HepG2 (cell line): Measurements from ENCODE around the gene ZNF225. TPM values are rescaled to one million over a fixed set of nuclear protein-coding genes. Genes with fewer than 3 reads are reported as not detected.

Experiments used
- ATAC-seq: fragments of 200-7000 bp; cut with Tn5 transposase; 3 replicates; pipeline ENCODE4 v1.9.1; 2020; ENCODE audit warnings: mild to moderate bottlenecking, moderate library complexity
- BruUV-seq: library from RNA; stranded (reverse); fragments of 400-500 nt; replicated peaks from 2 replicates; lab custom pipeline; 2021; lab: Mats Ljungman, UMichigan
- CTCF ChIA-PET: fragments of 300-600 bp; formaldehyde crosslinking; extraction: SDS; loops from one replicate; lab custom pipeline; 2021; ENCODE audit warnings: low total read pairs, inconsistent platforms, low intra/inter-chr PET ratio; lab: Yijun Ruan, JAX
- POLR2A ChIA-PET: fragments of 350-600 bp; sonication (Branson Sonifier 250); formaldehyde crosslinking; loops from one replicate; lab custom pipeline; 2020; ENCODE audit warnings: antibody characterized with exemption, inconsistent platforms; lab: Yijun Ruan, JAX
- DNase-seq: peaks from one replicate; pipeline ENCODE4 v3.0.0-alpha.2; 2015; ENCODE audit warnings: low spot score
- FAIRE-seq: peaks from 3 replicates; lab custom pipeline; 2011; peaks lifted over from hg19 to GRCh38; lab: Jason Lieb, UNC
- H2AFZ ChIP-seq: one replicate; pipeline ENCODE4 v1.6.1; 2011; ENCODE audit warnings: low read length, inconsistent platforms
- H3K27ac ChIP-seq: fragments of 300-600 bp; 3 replicates; pipeline ENCODE4 v1.8.0; 2011; ENCODE audit warnings: mixed run types, mild to moderate bottlenecking, mixed read lengths, low read length, inconsistent platforms; ENCODE audit not compliant: insufficient read depth; ENCODE audit errors: extremely low read length
- H3K27me3 ChIP-seq, 2 experiments: fragments of 200-600 bp in 1 of 2; 2 replicates in 1 of 2; 3 replicates in 1 of 2; pipeline versions ENCODE4 v1.6.0 to v1.8.0; 2011; ENCODE audit warnings: low read length in 2 of 2, mild to moderate bottlenecking in 2 of 2, moderate library complexity in 2 of 2, inconsistent platforms in 1 of 2; ENCODE audit not compliant: insufficient read depth in 2 of 2, control insufficient read depth in 1 of 2
- H3K36me3 ChIP-seq, 2 experiments: fragments of 200-600 bp in 1 of 2; replicated peaks in 1 of 2; 2 replicates in 1 of 2; 3 replicates in 1 of 2; pipeline versions ENCODE4 v1.5.1 to v1.8.0; 2011; ENCODE audit warnings: low read length in 2 of 2, inconsistent platforms in 1 of 2; ENCODE audit not compliant: insufficient read depth in 2 of 2, control insufficient read depth in 1 of 2
- H3K4me1 ChIP-seq: 2 replicates; pipeline ENCODE4 v1.5.1; 2012; ENCODE audit warnings: low read length, inconsistent platforms; ENCODE audit not compliant: insufficient read depth
- H3K4me2 ChIP-seq: 2 replicates; pipeline ENCODE4 v1.6.0; 2011; ENCODE audit warnings: low read depth, low read length, inconsistent platforms
- H3K4me3 ChIP-seq, 3 experiments: fragments of 200-600 bp in 1 of 3; sonication (generic), shearing (Covaris generic) in 1 of 3; replicated peaks in 1 of 3; 2 replicates each; pipeline ENCODE4 v1.5.1; 2011 to 2016; ENCODE audit warnings: low read length in 3 of 3, inconsistent platforms in 2 of 3, low read depth in 2 of 3, mild to moderate bottlenecking in 2 of 3, control low read depth in 1 of 3, mixed read lengths in 1 of 3; ENCODE audit not compliant: insufficient read depth in 1 of 3
- H3K79me2 ChIP-seq: one replicate; pipeline ENCODE4 v1.6.1; 2011; ENCODE audit warnings: low read length, inconsistent platforms; ENCODE audit not compliant: insufficient read depth
- H3K9ac ChIP-seq: 2 replicates; pipeline ENCODE4 v1.6.0; 2011; ENCODE audit warnings: mild to moderate bottlenecking, low read depth, low read length, inconsistent platforms; ENCODE audit not compliant: insufficient read depth
- H3K9me3 ChIP-seq: 2 replicates; pipeline ENCODE4 v1.5.1; 2012; ENCODE audit warnings: mild to moderate bottlenecking, low read length
- H4K20me1 ChIP-seq: 2 replicates; pipeline ENCODE4 v1.6.0; 2011; ENCODE audit warnings: inconsistent platforms, mild to moderate bottlenecking, low read length, moderate library complexity; ENCODE audit not compliant: insufficient read depth
- DR1 ChIP-seq: sonication (generic); formaldehyde crosslinking; IDR thresholded peaks from 2 replicates; pipeline ENCODE4 v1.8.0; 2021; ENCODE audit warnings: mild to moderate bottlenecking, missing genetic modification reagents, inconsistent platforms
- GRHL1 ChIP-seq: sonication (generic); formaldehyde crosslinking; conservative IDR thresholded peaks from 2 replicates; pipeline ENCODE4 v1.8.0; 2022; ENCODE audit warnings: missing genetic modification reagents
- HNF4G ChIP-seq, 2 experiments: sonication (generic) in 1 of 2; formaldehyde crosslinking in 1 of 2; IDR thresholded peaks; 2 replicates each; pipeline versions ENCODE4 v1.4.0 to v1.6.1; 2011 to 2020; ENCODE audit warnings: borderline replicate concordance in 2 of 2, low read depth in 2 of 2, mild to moderate bottlenecking in 2 of 2, low read length in 1 of 2, missing genetic modification reagents in 1 of 2, moderate library complexity in 1 of 2
- MAZ ChIP-seq, 2 experiments: sonication (generic) in 1 of 2; formaldehyde crosslinking in 1 of 2; IDR thresholded peaks; 2 replicates each; pipeline versions ENCODE4 v1.5.0 to v1.6.1; 2012 to 2020; ENCODE audit warnings: low read depth in 2 of 2, mild to moderate bottlenecking in 2 of 2, borderline replicate concordance in 1 of 2, improper control_type of control experiment in 1 of 2, low read length in 1 of 2, missing genetic modification reagents in 1 of 2, moderate library complexity in 1 of 2
- PHB2 ChIP-seq: fragments of 450-650 bp; IDR thresholded peaks from 2 replicates; pipeline ENCODE4 v1.6.1; 2018; ENCODE audit not compliant: partially characterized antibody
- REL ChIP-seq: sonication (generic); formaldehyde crosslinking; conservative IDR thresholded peaks from 2 replicates; pipeline ENCODE4 v1.8.0; 2022; ENCODE audit warnings: mild to moderate bottlenecking, missing genetic modification reagents, moderate library complexity
- TEAD2 ChIP-seq: sonication (generic); formaldehyde crosslinking; IDR thresholded peaks from 2 replicates; pipeline ENCODE4 v1.9.0; 2021; ENCODE audit warnings: missing genetic modification reagents
- TP53 ChIP-seq: sonication (generic); formaldehyde crosslinking; conservative IDR thresholded peaks from 2 replicates; pipeline ENCODE4 v1.4.0; 2020; ENCODE audit warnings: missing genetic modification reagents
- XRCC5 ChIP-seq: fragments of 200-400 bp; formaldehyde crosslinking; optimal IDR thresholded peaks from 2 replicates; pipeline ENCODE3; 2017; ENCODE audit warnings: mild to moderate bottlenecking, low read length
- ZBTB46 ChIP-seq: sonication (generic); formaldehyde crosslinking; IDR thresholded peaks from 2 replicates; pipeline ENCODE4 v1.4.0; 2020; ENCODE audit warnings: mild to moderate bottlenecking, missing genetic modification reagents, borderline replicate concordance
- ZHX1 ChIP-seq: sonication (generic); formaldehyde crosslinking; IDR thresholded peaks from 2 replicates; pipeline ENCODE4 v1.8.1; 2022; ENCODE audit warnings: low read depth, mild to moderate bottlenecking, missing genetic modification reagents
- ZNF3 ChIP-seq: IDR thresholded peaks from 2 replicates; pipeline ENCODE4 v1.7.0; 2017; ENCODE audit warnings: inconsistent platforms
- ZNF383 ChIP-seq: sonication (generic); formaldehyde crosslinking; IDR thresholded peaks from 2 replicates; pipeline ENCODE4 v1.4.0; 2020; ENCODE audit warnings: missing genetic modification reagents, mild to moderate bottlenecking, borderline replicate concordance
- ZNF557 ChIP-seq: sonication (generic); formaldehyde crosslinking; IDR thresholded peaks from 2 replicates; pipeline ENCODE4 v1.4.0; 2020; ENCODE audit warnings: missing genetic modification reagents
- ZNF691 ChIP-seq: sonication (generic); formaldehyde crosslinking; IDR thresholded peaks from 2 replicates; pipeline ENCODE4 v1.4.0; 2020; ENCODE audit warnings: missing genetic modification reagents, low read depth, mild to moderate bottlenecking, borderline replicate concordance
- ZNF790 ChIP-seq: sonication (generic); formaldehyde crosslinking; IDR thresholded peaks from 2 replicates; pipeline ENCODE4 v1.8.0; 2022; ENCODE audit warnings: missing genetic modification reagents, mild to moderate bottlenecking, borderline replicate concordance
- WGBS: methylation state at CpG from one replicate; pipeline ENCODE4 v1.1.6; 2017; ENCODE audit warnings: low lambda C conversion rate; 5-methylcytosine and 5-hydroxymethylcytosine counted together
- in situ Hi-C: cut with HindIII; loops from 2 replicates; pipeline ENCODE4 v1.10.0; 2017; ENCODE audit warnings: low pct_unique_long_range_greater_than_20kb; ENCODE audit not compliant: extremely low pct_ligation_motif_present
- intact Hi-C: fragments of 100-400 bp; cut with micrococcal nuclease; formaldehyde crosslinking; loops from one replicate; pipeline ENCODE4 v1.10.0; 2022; ENCODE audit not compliant: unreplicated experiment
- polyA plus RNA-seq, 8 experiments: library from polyadenylated mRNA; depleted of rRNA in 3 of 8; stranded (reverse) in 7 of 8; unstranded in 1 of 8; fragments of >200 nt; fragmentation: Illumina TruSeq in 4 of 8; extraction: Trizol in 4 of 8; gene quantifications; 2 replicates each; pipeline versions ENCODE4 v1.2.1 to v1.2.3, GENCODE V29; 2011 to 2016; ENCODE audit warnings: low read depth in 4 of 8, missing spikeins in 1 of 8, mixed read lengths in 1 of 8; ENCODE audit not compliant: insufficient read depth in 1 of 8
- total RNA-seq, 5 experiments: library from RNA; depleted of rRNA; stranded (reverse); fragments of >200 nt; fragmentation: Illumina TruSeq; extraction: Trizol; gene quantifications; 2 replicates each; pipeline ENCODE4 v1.2.3, GENCODE V29; 2016; ENCODE audit warnings: low read depth in 1 of 5

Gene ZNF225
- total and polyA plus RNA-seq, 2 of the 13 experiments (the other 11 are each of a cell fraction or from before 2014, with no cell fraction given): 0.87 to 3.3 TPM

GRCh38 chr19:44163789-44164188 lies 50.6 kb downstream of the ZNF225 start:
- in situ Hi-C loops: no loop called here
- Histone ChIP-seq H3K27ac (no peak overlapping the region), H3K27me3 (no peaks in the 10 kb centered on the region), H3K4me2 (peak overlapping the region; percentile 92), H3K4me3 (peak overlapping the region in 2 of 3 experiments; percentile 80 to 96; a peak in 1 of 6 replicates), H3K9ac (no peak overlapping the region), H2AFZ (no peak overlapping the region), H3K9me3 (no peaks in the 10 kb centered on the region), H3K36me3 (peaks cover 0 to 2% of the 10 kb centered on the region in 2 experiments; a peak in 4 of 5 replicates), H4K20me1 (no peaks in the 10 kb centered on the region), H3K4me1 (peaks cover 21% of the 10 kb centered on the region), H3K79me2 (peaks cover 6% of the 10 kb centered on the region)
- FAIRE-seq (no peak), DNase-seq (no peak), ATAC-seq (no peak)
- BruUV-seq: no TSS peak
- CTCF ChIA-PET: no interaction called here
- POLR2A ChIA-PET: interaction anchor here (1.6 to 3.5 kb wide), 5 partner anchors 10 to 70 kb away, joined by 6 to 36 read pairs (median 18); partner anchors contain the start of genes ZNF224 and ZNF225
- WGBS: 80% methylated on average over 2 of the region's 2 CpGs
- TF ChIP-seq ZNF383 (CRISPR knock-in tag) (no peak), ZHX1 (CRISPR knock-in tag) (no peak), ZNF3 (CRISPR knock-in tag) (no peak), XRCC5 (no peak), PHB2 (no peak), ZNF691 (CRISPR knock-in tag) (no peak), REL (CRISPR knock-in tag) (no peak), GRHL1 (CRISPR knock-in tag) (no peak), ZNF557 (CRISPR knock-in tag) (no peak), TEAD2 (CRISPR knock-in tag) (no peak), MAZ (IDR thresholded peaks at IDR 0.05; ENCODE audit: borderline replicate concordance, low read depth, low read length) (no peak), MAZ (CRISPR knock-in tag; IDR thresholded peaks at IDR 0.05; ENCODE audit: low read depth) (no peak), ZNF790 (CRISPR knock-in tag) (no peak), TP53 (CRISPR knock-in tag) (no peak), DR1 (no peak), ZBTB46 (no peak), HNF4G (IDR thresholded peaks at IDR 0.05; ENCODE audit: borderline replicate concordance, low read depth, low read length) (no peak), HNF4G (CRISPR knock-in tag; IDR thresholded peaks at IDR 0.05; ENCODE audit: borderline replicate concordance, low read depth) (no peak)
- intact Hi-C loops: no loop called here
